Loucy (cell line): ENCODE results near the gene CPEB4.

Experiments
- H2AFZ ChIP-seq: fragments of 200-600 bp; sonication (generic); 2 replicates; pipeline ENCODE4 v1.6.0; 2016; ENCODE audit warnings: antibody characterized with exemption, mild to moderate bottlenecking, low read length, moderate library complexity
- H3F3A ChIP-seq: fragments of 200-600 bp; 2 replicates; pipeline ENCODE4 v1.6.0; 2016; ENCODE audit warnings: antibody characterized with exemption, low read depth, mild to moderate bottlenecking
- H3K27me3 ChIP-seq: fragments of 200-600 bp; sonication (generic); 2 replicates; pipeline ENCODE4 v1.6.1; 2014; ENCODE audit warnings: low read length, mild to moderate bottlenecking; ENCODE audit not compliant: insufficient read depth, poor library complexity, severe bottlenecking
- H3K36me3 ChIP-seq: fragments of 200-600 bp; sonication (generic); 2 replicates; pipeline ENCODE4 v1.6.1; 2016; ENCODE audit warnings: low read length; ENCODE audit not compliant: insufficient read depth
- H3K4me1 ChIP-seq: fragments of 200-600 bp; sonication (generic); 2 replicates; pipeline ENCODE4 v1.5.1; 2014; ENCODE audit warnings: low read length, mild to moderate bottlenecking; ENCODE audit not compliant: insufficient read depth, poor library complexity, severe bottlenecking
- H3K4me2 ChIP-seq: fragments of 200-600 bp; sonication (generic); 2 replicates; pipeline ENCODE4 v1.6.0; 2014; ENCODE audit warnings: antibody characterized with exemption, low read length, low read depth, mild to moderate bottlenecking; ENCODE audit not compliant: poor library complexity, severe bottlenecking
- H3K4me3 ChIP-seq: fragments of 200-600 bp; sonication (generic); 2 replicates; pipeline ENCODE4 v1.5.1; 2014; ENCODE audit warnings: low read length, mild to moderate bottlenecking, mixed read lengths; ENCODE audit not compliant: poor library complexity, severe bottlenecking
- H3K79me2 ChIP-seq: fragments of 200-600 bp; sonication (generic); 2 replicates; pipeline ENCODE4 v1.6.1; 2014; ENCODE audit warnings: low read length; ENCODE audit not compliant: insufficient read depth
- H3K9ac ChIP-seq: fragments of 200-600 bp; sonication (generic); 2 replicates; pipeline ENCODE4 v1.6.0; 2014; ENCODE audit warnings: mild to moderate bottlenecking, low read depth, low read length, moderate library complexity; ENCODE audit not compliant: poor library complexity, severe bottlenecking
- H3K9me2 ChIP-seq: fragments of 200-600 bp; sonication (generic); replicated peaks from 2 replicates; pipeline ENCODE4 v1.6.1; 2016; ENCODE audit warnings: low read depth, low read length, mixed read lengths
- H3K9me3 ChIP-seq: fragments of 200-600 bp; sonication (generic); 2 replicates; pipeline ENCODE4 v1.6.1; 2014; ENCODE audit warnings: mild to moderate bottlenecking, antibody characterized with exemption, low read length, low read depth; ENCODE audit not compliant: insufficient read depth
- H4K20me1 ChIP-seq: fragments of 200-600 bp; sonication (generic); 2 replicates; pipeline ENCODE4 v1.6.0; 2014; ENCODE audit warnings: antibody characterized with exemption, low read length, mild to moderate bottlenecking; ENCODE audit not compliant: insufficient read depth, poor library complexity, severe bottlenecking
- EZH2phosphoT487 ChIP-seq: fragments of 200-600 bp; IDR thresholded peaks from 2 replicates; pipeline ENCODE4 v1.6.1; 2018; ENCODE audit warnings: antibody characterized with exemption, mild to moderate bottlenecking, moderate library complexity, borderline replicate concordance
- TF ChIP-seq, protein P1 (sequence below): fragments of 200-600 bp; sonication (generic); conservative IDR thresholded peaks from 2 replicates; pipeline ENCODE4 v1.5.1; 2014; ENCODE audit warnings: mild to moderate bottlenecking, antibody characterized with exemption, low read length

The CPEB4 gene

DNA sequence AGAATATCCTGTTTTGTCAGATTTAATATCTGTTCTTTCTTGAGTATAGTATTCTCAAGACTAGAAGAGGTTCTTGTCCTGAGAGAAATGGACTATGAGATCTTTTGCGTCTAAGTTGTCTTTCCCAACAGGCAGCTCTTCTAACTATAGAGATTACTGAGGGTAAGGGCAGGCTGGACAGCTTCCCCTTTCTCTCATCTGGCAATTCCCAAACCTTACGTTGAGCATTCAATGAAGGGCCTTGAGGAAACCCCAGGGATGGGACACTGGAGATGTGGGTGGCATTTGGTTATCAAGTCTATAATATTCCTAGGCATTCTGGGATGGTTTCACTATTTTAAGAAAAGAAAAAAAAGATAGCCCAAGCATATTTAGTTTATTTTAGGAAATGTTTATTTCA lies 72.8 kb downstream of the CPEB4 start:
- H3K27me3 ChIP-seq = no peaks in the 10 kb centered on the region
- H3F3A ChIP-seq = no peaks in the 10 kb centered on the region
- H2AFZ ChIP-seq = no peak overlapping the region
- H3K4me1 ChIP-seq = no peaks in the 10 kb centered on the region
- no peak overlapping the region for H3K4me2 ChIP-seq
- H4K20me1 ChIP-seq = no peaks in the 10 kb centered on the region
- no peak overlapping the region for H3K9ac ChIP-seq
- no peaks in the 10 kb centered on the region for H3K79me2 ChIP-seq
- H3K4me3 ChIP-seq = no peak overlapping the region
- no peak for TF ChIP-seq EZH2phosphoT487
- TF ChIP-seq, protein P1, sequence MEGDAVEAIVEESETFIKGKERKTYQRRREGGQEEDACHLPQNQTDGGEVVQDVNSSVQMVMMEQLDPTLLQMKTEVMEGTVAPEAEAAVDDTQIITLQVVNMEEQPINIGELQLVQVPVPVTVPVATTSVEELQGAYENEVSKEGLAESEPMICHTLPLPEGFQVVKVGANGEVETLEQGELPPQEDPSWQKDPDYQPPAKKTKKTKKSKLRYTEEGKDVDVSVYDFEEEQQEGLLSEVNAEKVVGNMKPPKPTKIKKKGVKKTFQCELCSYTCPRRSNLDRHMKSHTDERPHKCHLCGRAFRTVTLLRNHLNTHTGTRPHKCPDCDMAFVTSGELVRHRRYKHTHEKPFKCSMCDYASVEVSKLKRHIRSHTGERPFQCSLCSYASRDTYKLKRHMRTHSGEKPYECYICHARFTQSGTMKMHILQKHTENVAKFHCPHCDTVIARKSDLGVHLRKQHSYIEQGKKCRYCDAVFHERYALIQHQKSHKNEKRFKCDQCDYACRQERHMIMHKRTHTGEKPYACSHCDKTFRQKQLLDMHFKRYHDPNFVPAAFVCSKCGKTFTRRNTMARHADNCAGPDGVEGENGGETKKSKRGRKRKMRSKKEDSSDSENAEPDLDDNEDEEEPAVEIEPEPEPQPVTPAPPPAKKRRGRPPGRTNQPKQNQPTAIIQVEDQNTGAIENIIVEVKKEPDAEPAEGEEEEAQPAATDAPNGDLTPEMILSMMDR = no peak
- no peaks in the 10 kb centered on the region for H3K9me2 ChIP-seq
- no peaks in the 10 kb centered on the region for H3K36me3 ChIP-seq
- no peaks in the 10 kb centered on the region for H3K9me3 ChIP-seq

DNA sequence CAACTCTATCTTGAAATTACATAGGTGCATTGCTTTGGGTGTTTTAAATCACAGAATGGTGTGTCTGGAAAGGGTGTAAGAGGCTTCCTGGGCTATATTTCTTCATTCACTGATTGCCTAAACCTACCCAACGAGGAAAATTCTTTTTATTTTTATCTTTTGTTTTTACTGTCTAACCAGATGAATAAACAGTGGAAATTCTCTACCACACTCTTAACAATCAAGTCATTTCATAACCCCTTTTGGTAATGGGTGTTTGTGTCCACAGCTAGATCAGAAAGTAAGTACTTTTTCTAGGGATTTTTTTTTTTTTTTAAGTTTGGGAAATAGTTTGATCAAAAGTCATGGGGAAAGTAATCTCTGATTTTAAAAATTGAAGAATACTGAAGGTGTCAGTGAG lies 73.3 kb downstream of the CPEB4 start:
- H3K4me3 ChIP-seq = no peak overlapping the region
- no peak overlapping the region for H3K4me2 ChIP-seq
- no peaks in the 10 kb centered on the region for H3F3A ChIP-seq
- H3K36me3 ChIP-seq = no peaks in the 10 kb centered on the region
- no peaks in the 10 kb centered on the region for H4K20me1 ChIP-seq
- no peaks in the 10 kb centered on the region for H3K27me3 ChIP-seq
- H3K79me2 ChIP-seq = no peaks in the 10 kb centered on the region
- no peaks in the 10 kb centered on the region for H3K4me1 ChIP-seq
- no peaks in the 10 kb centered on the region for H3K9me3 ChIP-seq
- no peak overlapping the region for H2AFZ ChIP-seq
- no peak for TF ChIP-seq EZH2phosphoT487
- TF ChIP-seq, protein P1 = no peak
- no peaks in the 10 kb centered on the region for H3K9me2 ChIP-seq
- H3K9ac ChIP-seq = no peak overlapping the region

- H3K79me2 ChIP-seq = no peaks in the 10 kb centered on the region
- no peak overlapping the region for H2AFZ ChIP-seq
- H3K27me3 ChIP-seq = no peaks in the 10 kb centered on the region
- no peaks in the 10 kb centered on the region for H3K4me1 ChIP-seq
- no peaks in the 10 kb centered on the region for H3K9me3 ChIP-seq
- H3F3A ChIP-seq = no peaks in the 10 kb centered on the region
- H3K36me3 ChIP-seq = no peaks in the 10 kb centered on the region
- no peaks in the 10 kb centered on the region for H3K9me2 ChIP-seq
- H3K9ac ChIP-seq = no peak overlapping the region
- no peak for TF ChIP-seq EZH2phosphoT487
- TF ChIP-seq, protein P1 = no peak
- no peaks in the 10 kb centered on the region for H4K20me1 ChIP-seq
- no peak overlapping the region for H3K4me2 ChIP-seq
- H3K4me3 ChIP-seq = no peak overlapping the region
Observed at GRCh38 chr5:173962436-173962972, 74.4 kb downstream of the CPEB4 start.
